Tibial nerve (tissue), 4 donors: ENCODE data around the gene EIF2B2. TPM values are rescaled to one million over a fixed set of nuclear protein-coding genes. Genes with fewer than 3 reads are reported as not detected.

ENCODE experiments used
- DNase-seq, 2 donors: peaks; one replicate each; pipeline ENCODE4 v3.0.0-alpha.2; 2019; ENCODE audit warnings: low spot score in 2 of 2
- H3K27ac ChIP-seq, 4 donors: fragments of 200-600 bp; sonication (generic) in 3 of 4; one replicate each; pipeline ENCODE4 v1.5.1; 2017 to 2019; ENCODE audit warnings: mild to moderate bottlenecking in 1 of 4
- H3K27me3 ChIP-seq, 2 donors: fragments of 200-600 bp; sonication (generic) in 1 of 2; one replicate each; pipeline versions ENCODE4 v1.5.1 to v1.6.0; 2017 to 2019
- H3K36me3 ChIP-seq, 3 donors: fragments of 200-600 bp; sonication (generic); one replicate each; pipeline ENCODE4 v1.5.1; 2018 to 2019
- H3K4me1 ChIP-seq, 4 donors: fragments of 200-600 bp; sonication (generic) in 3 of 4; one replicate each; pipeline ENCODE4 v1.5.1; 2017 to 2019
- H3K4me3 ChIP-seq, 4 donors: fragments of 200-600 bp; sonication (generic) in 3 of 4; one replicate each; pipeline ENCODE4 v1.5.1; 2017 to 2019; ENCODE audit warnings: mild to moderate bottlenecking in 1 of 4, moderate library complexity in 1 of 4
- H3K9me3 ChIP-seq, 4 donors: fragments of 200-600 bp; sonication (generic) in 3 of 4; one replicate each; pipeline ENCODE4 v1.5.1; 2017 to 2019
- EP300 ChIP-seq, 2 donors: sonication (generic); formaldehyde crosslinking; IDR thresholded peaks; one replicate each; pipeline ENCODE4 v1.6.1; 2017; ENCODE audit warnings: antibody characterized with exemption in 2 of 2, mild to moderate bottlenecking in 1 of 2
- POLR2A ChIP-seq, 2 donors: fragments of 450-650 bp; IDR thresholded peaks; one replicate each; pipeline ENCODE4 v1.6.1; 2017; ENCODE audit warnings: antibody characterized with exemption in 2 of 2, mild to moderate bottlenecking in 2 of 2, moderate library complexity in 2 of 2
- WGBS, 2 donors: methylation state at CpG; one replicate each; pipeline ENCODE4 v1.1.5; 2018; 5-methylcytosine and 5-hydroxymethylcytosine counted together
- total RNA-seq, 4 donors: library from RNA; depleted of rRNA; stranded (reverse); fragments of >200 nt; gene quantifications; one replicate each; pipeline ENCODE4 v1.1.0, GENCODE V29; 2016
- TF ChIP-seq, protein P1 (sequence below), 5 experiments: fragments of 200-600 bp in 3 of 5; fragments of 450-650 bp in 2 of 5; sonication (generic) in 3 of 5; IDR thresholded peaks; one replicate each; pipeline ENCODE4 v1.5.1; 2016 to 2019; ENCODE audit warnings: antibody characterized with exemption in 5 of 5, mild to moderate bottlenecking in 3 of 5, moderate library complexity in 2 of 5

EIF2B2 gene
- total RNA-seq, 4 donors from 2014 or later = 26.1 to 44.9 (median 36.1) TPM

DNA sequence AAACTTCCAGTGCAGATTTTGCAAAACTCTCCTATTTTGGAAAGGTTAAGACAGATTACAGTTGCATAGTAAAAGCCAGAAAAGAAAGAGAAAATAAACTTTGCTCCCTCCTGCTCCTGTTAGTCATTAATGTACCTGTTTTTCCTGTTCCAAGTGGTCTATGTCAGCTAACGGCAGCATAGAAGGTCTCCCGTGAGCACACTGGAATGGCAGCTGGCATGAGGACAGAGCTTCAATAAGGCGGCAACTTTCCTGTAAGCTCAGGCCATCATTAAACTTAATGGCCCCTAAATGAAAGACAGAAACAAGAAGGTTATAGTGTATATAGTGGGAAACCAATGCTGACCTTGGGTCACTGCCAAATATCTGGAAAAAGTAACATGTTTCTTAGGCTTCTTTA lies 16.0 kb downstream of the EIF2B2 start:
- 75 to 82% methylated on average over 3 of the region's 3 CpGs for WGBS, 2 donors
- Histone ChIP-seq H3K4me3 (no peak overlapping the region), H3K27me3 (no peaks in the 10 kb centered on the region), H3K27ac (no peak overlapping the region), H3K36me3 (peaks cover 9 to 95% (median 32%) of the 10 kb centered on the region in 3 donors), H3K4me1 (no peaks in the 10 kb centered on the region), H3K9me3 (no peaks in the 10 kb centered on the region)
- no peak for DNase-seq
- TF ChIP-seq EP300 (IDR thresholded peaks at IDR 0.05) = no peak
- TF ChIP-seq, protein P1, sequence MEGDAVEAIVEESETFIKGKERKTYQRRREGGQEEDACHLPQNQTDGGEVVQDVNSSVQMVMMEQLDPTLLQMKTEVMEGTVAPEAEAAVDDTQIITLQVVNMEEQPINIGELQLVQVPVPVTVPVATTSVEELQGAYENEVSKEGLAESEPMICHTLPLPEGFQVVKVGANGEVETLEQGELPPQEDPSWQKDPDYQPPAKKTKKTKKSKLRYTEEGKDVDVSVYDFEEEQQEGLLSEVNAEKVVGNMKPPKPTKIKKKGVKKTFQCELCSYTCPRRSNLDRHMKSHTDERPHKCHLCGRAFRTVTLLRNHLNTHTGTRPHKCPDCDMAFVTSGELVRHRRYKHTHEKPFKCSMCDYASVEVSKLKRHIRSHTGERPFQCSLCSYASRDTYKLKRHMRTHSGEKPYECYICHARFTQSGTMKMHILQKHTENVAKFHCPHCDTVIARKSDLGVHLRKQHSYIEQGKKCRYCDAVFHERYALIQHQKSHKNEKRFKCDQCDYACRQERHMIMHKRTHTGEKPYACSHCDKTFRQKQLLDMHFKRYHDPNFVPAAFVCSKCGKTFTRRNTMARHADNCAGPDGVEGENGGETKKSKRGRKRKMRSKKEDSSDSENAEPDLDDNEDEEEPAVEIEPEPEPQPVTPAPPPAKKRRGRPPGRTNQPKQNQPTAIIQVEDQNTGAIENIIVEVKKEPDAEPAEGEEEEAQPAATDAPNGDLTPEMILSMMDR (IDR thresholded peaks at IDR 0.05) = no peak
- TF ChIP-seq POLR2A (IDR thresholded peaks at IDR 0.05) = no peak

DNA sequence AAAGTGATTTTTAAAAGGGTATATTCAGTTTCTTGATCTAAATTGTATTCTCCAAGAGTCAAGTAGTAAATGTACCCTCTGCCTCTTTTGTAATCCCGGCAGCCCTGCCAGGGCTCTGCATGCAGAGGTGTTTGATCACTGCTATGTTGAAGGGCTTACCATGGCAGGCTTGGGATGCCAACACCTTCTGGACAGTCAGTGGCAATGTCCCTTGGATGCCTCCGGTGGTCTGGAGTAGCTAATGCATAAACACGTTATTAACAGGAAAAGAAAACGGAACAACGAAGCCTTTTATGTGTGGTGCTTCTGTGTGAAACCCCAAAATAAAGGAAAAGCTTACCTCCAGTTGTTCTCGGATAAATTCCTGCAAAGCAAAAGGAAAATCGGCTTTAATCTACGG lies 19.9 kb downstream of the EIF2B2 start:
- WGBS, 2 donors = 50 to 64% methylated on average over 8 of the region's 8 CpGs
- Histone ChIP-seq H3K4me3 (no peak overlapping the region), H3K9me3 (no peaks in the 10 kb centered on the region), H3K4me1 (no peaks in the 10 kb centered on the region), H3K27me3 (no peaks in the 10 kb centered on the region), H3K27ac (no peak overlapping the region), H3K36me3 (peaks cover 5 to 95% (median 15%) of the 10 kb centered on the region in 3 donors)
- no peak for DNase-seq
- TF ChIP-seq POLR2A (IDR thresholded peaks at IDR 0.05) = no peak
- TF ChIP-seq, protein P1 (IDR thresholded peaks at IDR 0.05) = peak in 2 of 5 experiments; percentile 6 to 12

DNA sequence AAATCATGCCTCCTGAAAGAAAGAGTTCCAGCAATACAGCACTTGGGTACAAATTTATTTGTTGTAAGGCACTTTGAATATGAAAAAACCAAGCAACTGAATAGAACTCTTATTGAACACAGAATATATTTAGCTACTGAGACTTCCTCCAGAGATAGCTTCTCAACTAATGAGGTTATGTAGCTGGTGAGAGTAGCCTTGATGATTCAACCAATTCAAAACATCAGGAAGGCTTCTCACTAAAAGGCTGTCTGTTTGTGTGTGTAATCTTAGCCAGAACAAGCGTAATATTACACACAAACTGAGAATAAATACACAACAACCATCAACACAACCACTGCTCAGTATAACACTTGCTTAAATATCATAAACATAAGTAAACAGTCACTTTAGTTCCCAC lies 20.4 kb downstream of the EIF2B2 start:
- TF ChIP-seq, protein P1 (IDR thresholded peaks at IDR 0.05) = no peak
- no peak for TF ChIP-seq POLR2A (IDR thresholded peaks at IDR 0.05)
- TF ChIP-seq EP300 (IDR thresholded peaks at IDR 0.05) = no peak
- H3K36me3 ChIP-seq = peaks cover 4 to 92% (median 14%) of the 10 kb centered on the region in 3 donors

DNA sequence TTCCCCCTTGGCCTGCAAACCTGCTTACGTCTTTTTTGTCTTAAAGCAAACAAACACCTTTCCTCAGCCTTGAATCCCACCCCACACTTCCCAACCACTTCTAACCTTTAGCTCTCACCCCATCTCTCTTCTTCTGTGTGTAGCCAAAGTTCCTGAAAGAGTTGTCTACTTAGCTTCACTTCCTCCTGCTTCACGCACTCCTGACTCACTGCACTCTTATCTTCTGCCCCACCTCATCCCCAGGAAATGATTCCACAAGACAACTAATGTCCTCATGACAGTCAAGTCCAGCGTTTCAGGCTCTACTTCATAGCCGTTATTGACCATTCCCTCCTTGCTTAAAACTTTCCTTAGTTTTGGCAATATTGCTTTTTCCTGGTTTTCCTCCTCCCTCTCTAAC lies 22.4 kb downstream of the EIF2B2 start:
- no peaks in the 10 kb centered on the region for H3K4me1 ChIP-seq
- no peak overlapping the region for H3K4me3 ChIP-seq
- no peak for DNase-seq
- H3K9me3 ChIP-seq = no peaks in the 10 kb centered on the region
- H3K27me3 ChIP-seq = no peaks in the 10 kb centered on the region
- WGBS, 2 donors = 75 to 76% methylated on average over 4 of the region's 4 CpGs
- H3K36me3 ChIP-seq = peaks cover 0 to 89% (median 9%) of the 10 kb centered on the region in 3 donors
- H3K27ac ChIP-seq = no peak overlapping the region
- TF ChIP-seq EP300 (IDR thresholded peaks at IDR 0.05) (no peak), POLR2A (IDR thresholded peaks at IDR 0.05) (no peak)
- TF ChIP-seq, protein P1 (IDR thresholded peaks at IDR 0.05) = no peak

More for the DNA sequence above, 20.4 kb downstream of the EIF2B2 start:
- no peak for DNase-seq
- no peaks in the 10 kb centered on the region for H3K9me3 ChIP-seq
- 73 to 76% methylated on average over 1 of the region's 1 CpG for WGBS, 2 donors
- no peak overlapping the region for H3K27ac ChIP-seq
- H3K4me3 ChIP-seq = no peak overlapping the region
- H3K4me1 ChIP-seq = no peaks in the 10 kb centered on the region
- no peaks in the 10 kb centered on the region for H3K27me3 ChIP-seq

DNA sequence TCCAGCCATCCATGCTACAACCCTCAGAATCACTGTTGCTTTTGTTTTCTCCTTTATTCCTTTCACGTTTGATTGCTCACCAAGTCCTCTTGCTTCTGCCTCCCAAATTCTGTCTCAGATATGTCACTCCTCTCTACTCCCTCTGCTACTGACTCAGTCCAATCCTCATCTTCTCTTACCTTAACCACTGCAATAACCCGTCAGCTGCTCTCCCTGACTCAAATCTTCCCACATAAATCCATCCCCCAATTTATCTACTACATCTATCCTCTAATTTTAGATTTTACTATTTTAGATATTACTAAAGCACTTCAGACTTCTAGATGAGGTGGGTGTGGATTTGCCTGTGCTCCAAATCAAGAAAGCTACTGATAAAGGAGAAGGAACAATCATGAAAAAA lies 23.2 kb downstream of the EIF2B2 start:
- H3K9me3 ChIP-seq = no peaks in the 10 kb centered on the region
- H3K27me3 ChIP-seq = no peaks in the 10 kb centered on the region
- no peaks in the 10 kb centered on the region for H3K4me1 ChIP-seq
- H3K4me3 ChIP-seq = no peak overlapping the region
- H3K36me3 ChIP-seq = peaks cover 2 to 88% (median 9%) of the 10 kb centered on the region in 3 donors
- 88 to 89% methylated on average over 2 of the region's 2 CpGs for WGBS, 2 donors
- DNase-seq = no peak
- no peak overlapping the region for H3K27ac ChIP-seq
- TF ChIP-seq POLR2A (IDR thresholded peaks at IDR 0.05) = no peak
- TF ChIP-seq, protein P1 (IDR thresholded peaks at IDR 0.05) = no peak
- TF ChIP-seq EP300 (IDR thresholded peaks at IDR 0.05) = no peak
